Mesendoderm (in vitro differentiated cells): ENCODE measurements around the gene DPEP1.

Experiments used
- DNase-seq: peaks from one replicate; pipeline ENCODE4 v3.0.0; 2013
- H2AK5ac ChIP-seq: 2 replicates; pipeline ENCODE4 v1.6.1; 2013; ENCODE audit warnings: low read length, inconsistent platforms
- H2BK120ac ChIP-seq: 2 replicates; pipeline ENCODE4 v1.6.1; 2013; ENCODE audit warnings: low read depth, mild to moderate bottlenecking, low read length, moderate library complexity, mixed read lengths
- H2BK15ac ChIP-seq: replicated peaks from 2 replicates; pipeline ENCODE4 v1.6.1; 2013; ENCODE audit warnings: low read depth, mild to moderate bottlenecking, moderate library complexity
- H2BK5ac ChIP-seq: 2 replicates; pipeline ENCODE4 v1.6.1; 2013; ENCODE audit warnings: low read length, inconsistent platforms
- H3K18ac ChIP-seq: 2 replicates; pipeline ENCODE4 v1.6.1; 2013; ENCODE audit warnings: mild to moderate bottlenecking, low read length, mixed read lengths
- H3K23ac ChIP-seq: one replicate; pipeline ENCODE4 v1.6.1; 2013; ENCODE audit warnings: low read length
- H3K27ac ChIP-seq: 2 replicates; pipeline ENCODE4 v1.5.1; 2013; ENCODE audit warnings: low read depth, mild to moderate bottlenecking, inconsistent platforms, low read length, moderate library complexity
- H3K27me3 ChIP-seq: 2 replicates; pipeline ENCODE4 v1.6.1; 2013; ENCODE audit warnings: low read length, control low read depth, mild to moderate bottlenecking, inconsistent platforms; ENCODE audit not compliant: insufficient read depth, poor library complexity
- H3K36me3 ChIP-seq: 2 replicates; pipeline ENCODE4 v1.6.1; 2013; ENCODE audit warnings: low read length, inconsistent platforms; ENCODE audit not compliant: control insufficient read depth, insufficient read depth
- H3K4ac ChIP-seq: one replicate; pipeline ENCODE4 v1.6.1; 2013; ENCODE audit warnings: low read depth, mild to moderate bottlenecking, low read length, moderate library complexity
- H3K4me1 ChIP-seq: 2 replicates; pipeline ENCODE4 v1.6.1; 2013; ENCODE audit warnings: low read depth, low read length, inconsistent platforms; ENCODE audit not compliant: control insufficient read depth
- H3K4me2 ChIP-seq: 2 replicates; pipeline ENCODE4 v1.6.1; 2013; ENCODE audit warnings: low read length
- H3K4me3 ChIP-seq: 2 replicates; pipeline ENCODE4 v1.5.1; 2013; ENCODE audit warnings: mild to moderate bottlenecking, low read length
- H3K56ac ChIP-seq: one replicate; pipeline ENCODE4 v1.6.1; 2013; ENCODE audit warnings: low read length
- H3K79me1 ChIP-seq: 2 replicates; pipeline ENCODE4 v1.6.1; 2013; ENCODE audit warnings: low read length, inconsistent platforms
- H3K79me2 ChIP-seq: 2 replicates; pipeline ENCODE4 v1.6.1; 2013; ENCODE audit warnings: mild to moderate bottlenecking, low read length; ENCODE audit not compliant: control insufficient read depth, insufficient read depth
- H3K9ac ChIP-seq: 2 replicates; pipeline ENCODE4 v1.6.1; 2013; ENCODE audit warnings: low read length, inconsistent platforms
- H4K5ac ChIP-seq: one replicate; pipeline ENCODE4 v1.6.1; 2013; ENCODE audit warnings: low read length
- H4K8ac ChIP-seq: one replicate; pipeline ENCODE4 v1.6.1; 2013; ENCODE audit warnings: low read depth, mild to moderate bottlenecking, control low read depth, low read length, moderate library complexity
- whole genome bisulfite sequencing: extraction: QIAGEN DNeasy Blood & Tissue Kit; methylation state at CpG from one replicate; pipeline ENCODE4 v1.1.7; 2013; ENCODE audit warnings: low lambda C conversion rate, missing lambda C conversion rate; ENCODE audit not compliant: insufficient coverage; ENCODE audit errors: extremely low coverage; 5-methylcytosine and 5-hydroxymethylcytosine counted together

Gene DPEP1

GRCh38 chr16:89582614-89583196, 30.7 kb upstream of the DPEP1 start:
- no peak overlapping the region for H3K27ac ChIP-seq
- no peak overlapping the region for H3K9ac ChIP-seq
- no peaks in the 10 kb centered on the region for H3K79me2 ChIP-seq
- H3K4me3 ChIP-seq, result no peak overlapping the region
- H3K56ac ChIP-seq, result no peak overlapping the region
- no peak overlapping the region for H2BK120ac ChIP-seq
- no peaks in the 10 kb centered on the region for H3K79me1 ChIP-seq
- H4K8ac ChIP-seq, result no peak overlapping the region
- H3K36me3 ChIP-seq, result no peaks in the 10 kb centered on the region
- no peak overlapping the region for H4K5ac ChIP-seq
- H2BK5ac ChIP-seq, result no peak overlapping the region
- H3K4ac ChIP-seq, result no peak overlapping the region
- no peak overlapping the region for H3K4me2 ChIP-seq
- H3K18ac ChIP-seq, result no peak overlapping the region
- no peak overlapping the region for H2AK5ac ChIP-seq
- H3K27me3 ChIP-seq, result no peaks in the 10 kb centered on the region
- DNase-seq, result no peak
- no peak overlapping the region for H3K23ac ChIP-seq
- H3K4me1 ChIP-seq, result no peaks in the 10 kb centered on the region
- WGBS, result no CpG with 5 or more reads among the region's 19 CpGs
- H2BK15ac ChIP-seq, result no peak overlapping the region

DNA sequence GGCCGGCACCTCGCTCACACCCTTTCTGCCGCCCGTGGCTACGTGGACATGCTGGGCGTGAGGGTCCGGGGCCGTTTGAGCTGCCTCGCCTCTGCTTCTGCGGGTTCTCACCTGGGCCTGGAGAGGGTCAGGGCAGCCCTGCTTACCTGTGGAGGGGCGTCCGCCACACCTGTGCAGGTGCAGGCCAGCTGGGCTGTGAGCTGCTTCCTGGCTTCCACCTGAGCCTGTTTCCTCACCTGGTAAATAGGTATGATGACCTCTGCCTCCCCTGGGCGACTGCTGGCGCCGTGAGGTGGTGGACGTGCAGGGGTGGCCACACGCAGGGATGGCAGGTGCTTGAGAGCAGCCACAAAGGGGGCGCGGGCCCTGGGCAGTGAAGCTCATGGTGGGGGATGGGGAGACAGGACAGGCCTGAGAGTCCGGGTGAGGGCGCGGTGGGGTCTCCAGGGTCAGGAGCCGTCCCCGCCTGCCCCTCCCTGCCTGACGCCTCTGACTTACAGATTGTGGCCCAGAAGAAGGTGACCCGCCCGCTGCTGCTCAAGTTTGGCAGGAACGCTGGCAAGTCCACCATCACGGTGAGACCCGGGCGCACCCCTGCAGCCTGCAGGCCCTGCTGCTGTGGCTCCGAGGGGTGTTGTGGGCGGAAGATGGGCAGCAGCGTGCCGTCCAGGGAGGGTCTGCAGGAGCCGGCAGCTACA, 30.1 kb upstream of the DPEP1 start:
- Histone ChIP-seq H3K56ac (no peak overlapping the region), H3K9ac (no peak overlapping the region), H3K27me3 (no peaks in the 10 kb centered on the region), H3K79me2 (no peaks in the 10 kb centered on the region), H4K5ac (no peak overlapping the region), H3K4me1 (no peaks in the 10 kb centered on the region), H2BK5ac (no peak overlapping the region), H2BK15ac (no peak overlapping the region), H3K23ac (no peak overlapping the region), H4K8ac (no peak overlapping the region), H2AK5ac (no peak overlapping the region), H3K36me3 (no peaks in the 10 kb centered on the region), H3K27ac (no peak overlapping the region), H2BK120ac (no peak overlapping the region), H3K4me3 (no peak overlapping the region), H3K79me1 (no peaks in the 10 kb centered on the region), H3K4ac (no peak overlapping the region), H3K4me2 (no peak overlapping the region), H3K18ac (no peak overlapping the region)
- no CpG with 5 or more reads among the region's 36 CpGs for WGBS
- no peak for DNase-seq

DNA sequence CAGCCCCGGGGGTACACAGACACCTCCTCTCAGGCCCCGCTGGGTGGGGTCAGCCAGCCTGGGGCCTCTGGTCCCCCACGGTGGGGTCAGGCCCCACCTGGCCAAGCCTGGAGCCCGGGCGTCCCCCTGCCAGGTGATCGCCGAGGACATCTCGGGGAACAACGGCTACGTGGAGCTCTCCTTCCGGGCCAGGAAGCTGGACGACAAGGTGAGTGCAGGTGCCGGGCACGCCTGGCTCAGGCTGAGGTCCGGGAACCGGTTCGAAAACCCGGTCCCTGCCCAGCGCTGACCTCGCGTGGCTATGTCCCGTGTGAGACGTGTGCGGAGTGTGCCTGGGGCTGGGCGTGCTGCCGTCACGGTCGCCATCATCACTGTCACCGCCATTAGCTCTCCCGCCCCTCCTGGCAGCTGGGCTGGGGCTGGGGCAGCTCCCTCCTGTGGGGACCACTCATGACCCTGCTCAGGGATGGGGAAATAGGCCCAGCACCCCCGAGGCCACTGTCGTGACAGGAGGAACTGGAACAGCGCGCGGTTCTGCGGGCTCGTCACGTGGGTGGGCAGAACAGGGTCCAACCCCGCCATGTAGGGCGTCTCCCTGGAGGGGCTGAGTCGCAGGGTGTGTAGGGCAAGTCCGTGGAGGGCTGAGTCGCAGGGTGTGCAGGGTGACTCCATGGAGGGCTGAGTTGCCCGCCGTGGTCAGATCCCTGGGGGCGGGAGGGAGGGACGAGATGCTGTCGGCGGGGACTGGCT, 29.4 kb upstream of the DPEP1 start:
- no CpG with 5 or more reads among the region's 49 CpGs for WGBS
- no peak overlapping the region for H2BK15ac ChIP-seq
- no peak overlapping the region for H3K9ac ChIP-seq
- H2BK120ac ChIP-seq, result no peak overlapping the region
- no peak overlapping the region for H4K5ac ChIP-seq
- H2BK5ac ChIP-seq, result no peak overlapping the region
- H3K27ac ChIP-seq, result no peak overlapping the region
- H3K79me2 ChIP-seq, result no peaks in the 10 kb centered on the region
- H3K36me3 ChIP-seq, result no peaks in the 10 kb centered on the region
- no peak overlapping the region for H3K4ac ChIP-seq
- H4K8ac ChIP-seq, result no peak overlapping the region
- H3K23ac ChIP-seq, result no peak overlapping the region
- no peak overlapping the region for H3K56ac ChIP-seq
- no peaks in the 10 kb centered on the region for H3K4me1 ChIP-seq
- no peak for DNase-seq
- no peaks in the 10 kb centered on the region for H3K27me3 ChIP-seq
- H3K18ac ChIP-seq, result no peak overlapping the region
- no peak overlapping the region for H3K4me2 ChIP-seq
- H3K79me1 ChIP-seq, result no peaks in the 10 kb centered on the region
- no peak overlapping the region for H2AK5ac ChIP-seq
- H3K4me3 ChIP-seq, result no peak overlapping the region

- H2BK120ac ChIP-seq, result no peak overlapping the region
- H3K27ac ChIP-seq, result no peak overlapping the region
- H2BK5ac ChIP-seq, result no peak overlapping the region
- H3K27me3 ChIP-seq, result no peaks in the 10 kb centered on the region
- H3K4me3 ChIP-seq, result no peak overlapping the region
- H3K36me3 ChIP-seq, result no peaks in the 10 kb centered on the region
- H3K56ac ChIP-seq, result no peak overlapping the region
- no peak for DNase-seq
- no peak overlapping the region for H3K18ac ChIP-seq
- H4K5ac ChIP-seq, result no peak overlapping the region
- H4K8ac ChIP-seq, result no peak overlapping the region
- no peak overlapping the region for H3K4me2 ChIP-seq
- no peaks in the 10 kb centered on the region for H3K79me1 ChIP-seq
- no peaks in the 10 kb centered on the region for H3K4me1 ChIP-seq
- H2AK5ac ChIP-seq, result no peak overlapping the region
- no peak overlapping the region for H3K23ac ChIP-seq
- no peak overlapping the region for H3K9ac ChIP-seq
- no peaks in the 10 kb centered on the region for H3K79me2 ChIP-seq
- H2BK15ac ChIP-seq, result no peak overlapping the region
- no CpG with 5 or more reads among the region's 25 CpGs for WGBS
- H3K4ac ChIP-seq, result no peak overlapping the region
Measured at GRCh38 chr16:89584768-89585549, 28.5 kb upstream of the DPEP1 start.

- Histone ChIP-seq H4K5ac (no peak overlapping the region), H3K4me1 (no peaks in the 10 kb centered on the region), H3K27ac (no peak overlapping the region), H2AK5ac (no peak overlapping the region), H2BK120ac (no peak overlapping the region), H3K4ac (no peak overlapping the region), H3K27me3 (no peaks in the 10 kb centered on the region), H2BK5ac (no peak overlapping the region), H3K4me3 (no peak overlapping the region), H3K23ac (no peak overlapping the region), H3K4me2 (no peak overlapping the region), H3K56ac (no peak overlapping the region), H3K18ac (no peak overlapping the region), H3K79me2 (no peaks in the 10 kb centered on the region), H3K9ac (no peak overlapping the region), H3K79me1 (no peaks in the 10 kb centered on the region), H3K36me3 (no peaks in the 10 kb centered on the region), H4K8ac (no peak overlapping the region), H2BK15ac (no peak overlapping the region)
- no CpG with 5 or more reads among the region's 7 CpGs for WGBS
- DNase-seq, result no peak
Measured at GRCh38 chr16:89586218-89586617, 27.2 kb upstream of the DPEP1 start.
